WI38 (cell line): ENCODE results near the gene KNDC1.
"Not testable (repeated sequence)": the region's sequence is repeated elsewhere in the genome, so short reads cannot be mapped to it uniquely, and the experiment has no call there.

Experiments
- H3K4me3 ChIP-seq: 2 replicates; pipeline ENCODE4 v1.5.1; 2011; ENCODE audit warnings: low read depth, mild to moderate bottlenecking, control low read depth, low read length
- CTCF ChIP-seq: IDR thresholded peaks from 2 replicates; pipeline ENCODE4 v1.5.1; 2012; ENCODE audit warnings: low read depth, mild to moderate bottlenecking, control low read depth, low read length

The KNDC1 gene

GRCh38 chr10:133230387-133231195 lies 70.6 kb downstream of the KNDC1 start:
- H3K4me3 ChIP-seq = no peak overlapping the region
- TF ChIP-seq CTCF = no peak

GRCh38 chr10:133231244-133231945 lies 71.4 kb downstream of the KNDC1 start:
- no peak for TF ChIP-seq CTCF
- no peak overlapping the region for H3K4me3 ChIP-seq

- TF ChIP-seq CTCF = no peak
- no peak overlapping the region for H3K4me3 ChIP-seq
Measured at GRCh38 chr10:133231946-133232574, 72.0 kb downstream of the KNDC1 start.

GRCh38 chr10:133234796-133235195 lies 74.8 kb downstream of the KNDC1 start:
- H3K4me3 ChIP-seq = not testable (repeated sequence)

- no peak for TF ChIP-seq CTCF
- no peak overlapping the region for H3K4me3 ChIP-seq
Measured at GRCh38 chr10:133235265-133235855, 75.3 kb downstream of the KNDC1 start.

- no peak for TF ChIP-seq CTCF
- H3K4me3 ChIP-seq = no peak overlapping the region
Measured at GRCh38 chr10:133235932-133236331, 75.9 kb downstream of the KNDC1 start.

GRCh38 chr10:133236401-133237240 lies 76.6 kb downstream of the KNDC1 start:
- no peak for TF ChIP-seq CTCF
- no peak overlapping the region for H3K4me3 ChIP-seq
